HG02759 (cell line): ENCODE data around the gene NR6A1.
"Not testable (repeated sequence)": the region's sequence is repeated elsewhere in the genome, so short reads cannot be mapped to it uniquely, and the experiment has no call there.

ENCODE experiments used
- ATAC-seq: cut with Tn5 transposase; IDR thresholded peaks from one replicate; pipeline ENCODE4 v1.9.1; 2021; ENCODE audit warnings: mild to moderate bottlenecking, moderate library complexity; ENCODE audit not compliant: unreplicated experiment

The NR6A1 gene

GRCh38 chr9:124778575-124779367 is 7.7 kb upstream of the NR6A1 start:
- no peak for ATAC-seq

GRCh38 chr9:124776954-124777648 is 6.0 kb upstream of the NR6A1 start, which contains the start of gene OLFML2A:
Gene OLFML2A, plus strand, starts transcription at chr9:124777133. Its CDS starts 138 bp downstream, at chr9:124777271.
- peak; percentile 39 for ATAC-seq

GRCh38 chr9:124776618-124776953 is 5.5 kb upstream of the NR6A1 start:
- no peak for ATAC-seq

GRCh38 chr9:124774129-124774978 is 3.2 kb upstream of the NR6A1 start:
- ATAC-seq: no peak

GRCh38 chr9:124773473-124774128 is 2.5 kb upstream of the NR6A1 start:
- ATAC-seq: no peak

- ATAC-seq: not testable (repeated sequence)
Measured at GRCh38 chr9:124772877-124773276, 1.8 kb upstream of the NR6A1 start.

- ATAC-seq: no peak
Measured at GRCh38 chr9:124771867-124772679, 962 bp upstream of the NR6A1 start.

- no peak for ATAC-seq
Measured at GRCh38 chr9:124770359-124771020, 621 bp downstream of the NR6A1 start.

- no peak for ATAC-seq
Measured at GRCh38 chr9:124769549-124770358, 1.4 kb downstream of the NR6A1 start.

- ATAC-seq: no peak
Measured at GRCh38 chr9:124768750-124769548, 2.2 kb downstream of the NR6A1 start.

GRCh38 chr9:124768334-124768733 is 2.8 kb downstream of the NR6A1 start:
- ATAC-seq: no peak

- no peak for ATAC-seq
Measured at GRCh38 chr9:124767821-124768220, 3.3 kb downstream of the NR6A1 start.

- no peak for ATAC-seq
Measured at GRCh38 chr9:124766815-124767554, 4.1 kb downstream of the NR6A1 start.

- ATAC-seq: no peak
Measured at GRCh38 chr9:124766326-124766725, 4.8 kb downstream of the NR6A1 start.

- no peak for ATAC-seq
Measured at GRCh38 chr9:124765439-124765835, 5.7 kb downstream of the NR6A1 start.

- no peak for ATAC-seq
Measured at GRCh38 chr9:124764774-124765438, 6.2 kb downstream of the NR6A1 start.

GRCh38 chr9:124762633-124763032 is 8.5 kb downstream of the NR6A1 start:
- no peak for ATAC-seq
